ENCODE data around the gene ARMC9. TPM values are rescaled to one million over a fixed set of nuclear protein-coding genes. Genes with fewer than 3 reads are reported as not detected.

The ARMC9 gene
- total RNA-seq, 2 experiments from 2014 or later = 0.50 to 0.55 TPM

- Mint-ChIP-seq H3K27ac (no peak overlapping the region), H3K4me3 (no peak overlapping the region), H3K27me3 (peaks cover 21% of the 10 kb centered on the region), H3K4me1 (peaks cover 12% of the 10 kb centered on the region), H3K36me3 (ENCODE audit: low read depth) (no peaks in the 10 kb centered on the region), H3K9me3 (no peaks in the 10 kb centered on the region)
- DNase-seq = no peak
- ChIA-PET CTCF (interaction anchor here (0.8 kb wide), 1 partner anchor 13 kb away, joined by 3 read pairs; no protein-coding TSS in a partner anchor), POLR2A (no interaction called here)
Observed at GRCh38 chr2:231200805-231201474, 2.5 kb downstream of the ARMC9 start.

- ChIA-PET POLR2A (interaction anchor here (0.6 kb wide), 1 partner anchor 243 kb away, joined by 3 read pairs; no protein-coding TSS in a partner anchor), CTCF (interaction anchor here (0.8 kb wide), 1 partner anchor 14 kb away, joined by 3 read pairs; no protein-coding TSS in a partner anchor)
- Mint-ChIP-seq H3K4me3 (no peak overlapping the region), H3K4me1 (peaks cover 12% of the 10 kb centered on the region), H3K27ac (no peak overlapping the region), H3K9me3 (no peaks in the 10 kb centered on the region), H3K27me3 (peaks cover 19% of the 10 kb centered on the region), H3K36me3 (ENCODE audit: low read depth) (no peaks in the 10 kb centered on the region)
- no peak for DNase-seq
Observed at GRCh38 chr2:231201475-231201814, 3.0 kb downstream of the ARMC9 start.

- POLR2A ChIA-PET = no interaction called here
Observed at GRCh38 chr2:231203087-231203486, 4.7 kb downstream of the ARMC9 start.

GRCh38 chr2:231204146-231204545, 5.7 kb downstream of the ARMC9 start:
- Mint-ChIP-seq H3K27me3 (peaks cover 16% of the 10 kb centered on the region), H3K36me3 (ENCODE audit: low read depth) (no peaks in the 10 kb centered on the region), H3K27ac (no peak overlapping the region), H3K4me3 (no peak overlapping the region), H3K4me1 (peaks cover 2% of the 10 kb centered on the region), H3K9me3 (no peaks in the 10 kb centered on the region)
- ChIA-PET POLR2A (no interaction called here), CTCF (no interaction called here)
- DNase-seq = no peak

More at GRCh38 chr2:231203087-231203486, 4.7 kb downstream of the ARMC9 start:
- DNase-seq = no peak
- H3K9me3 Mint-ChIP-seq = no peaks in the 10 kb centered on the region
- CTCF ChIA-PET = no interaction called here
- no peaks in the 10 kb centered on the region for H3K36me3 Mint-ChIP-seq (ENCODE audit: low read depth)
- H3K4me3 Mint-ChIP-seq = no peak overlapping the region
- H3K27me3 Mint-ChIP-seq = peaks cover 19% of the 10 kb centered on the region
- no peak overlapping the region for H3K27ac Mint-ChIP-seq
- peaks cover 6% of the 10 kb centered on the region for H3K4me1 Mint-ChIP-seq

- CTCF ChIA-PET = interaction anchor here (0.7 kb wide), 1 partner anchor 196 kb away, joined by 3 read pairs; no protein-coding TSS in a partner anchor
- Mint-ChIP-seq H3K4me1 (no peaks in the 10 kb centered on the region), H3K9me3 (no peaks in the 10 kb centered on the region), H3K4me3 (no peak overlapping the region), H3K27me3 (peaks cover 14% of the 10 kb centered on the region), H3K36me3 (ENCODE audit: low read depth) (no peaks in the 10 kb centered on the region), H3K27ac (no peak overlapping the region)
- no peak for DNase-seq
- POLR2A ChIA-PET = no interaction called here
Observed at GRCh38 chr2:231204581-231204980, 6.2 kb downstream of the ARMC9 start.

- POLR2A ChIA-PET = no interaction called here
- H3K4me3 Mint-ChIP-seq = no peak overlapping the region
- CTCF ChIA-PET = no interaction called here
- H3K36me3 Mint-ChIP-seq (ENCODE audit: low read depth) = no peaks in the 10 kb centered on the region
- H3K27me3 Mint-ChIP-seq = no peaks in the 10 kb centered on the region
- DNase-seq = no peak
- no peaks in the 10 kb centered on the region for H3K9me3 Mint-ChIP-seq
- no peaks in the 10 kb centered on the region for H3K4me1 Mint-ChIP-seq
- no peak overlapping the region for H3K27ac Mint-ChIP-seq
Observed at GRCh38 chr2:231207734-231208133, 9.3 kb downstream of the ARMC9 start.

GRCh38 chr2:231210782-231211181, 12.4 kb downstream of the ARMC9 start:
- no peaks in the 10 kb centered on the region for H3K9me3 Mint-ChIP-seq
- H3K27ac Mint-ChIP-seq = no peak overlapping the region
- H3K4me1 Mint-ChIP-seq = no peaks in the 10 kb centered on the region
- ChIA-PET CTCF (no interaction called here), POLR2A (no interaction called here)
- no peaks in the 10 kb centered on the region for H3K36me3 Mint-ChIP-seq (ENCODE audit: low read depth)
- peaks cover 2% of the 10 kb centered on the region for H3K27me3 Mint-ChIP-seq
- no peak overlapping the region for H3K4me3 Mint-ChIP-seq
- no peak for DNase-seq

- Mint-ChIP-seq H3K9me3 (no peaks in the 10 kb centered on the region), H3K27me3 (peaks cover 2% of the 10 kb centered on the region), H3K4me3 (no peak overlapping the region), H3K4me1 (no peaks in the 10 kb centered on the region), H3K27ac (no peak overlapping the region), H3K36me3 (ENCODE audit: low read depth) (no peaks in the 10 kb centered on the region)
- DNase-seq = no peak
- ChIA-PET POLR2A (no interaction called here), CTCF (no interaction called here)
Observed at GRCh38 chr2:231211486-231211885, 13.1 kb downstream of the ARMC9 start.

- ChIA-PET POLR2A (no interaction called here), CTCF (no interaction called here)
- Mint-ChIP-seq H3K4me3 (no peak overlapping the region), H3K36me3 (ENCODE audit: low read depth) (no peaks in the 10 kb centered on the region), H3K9me3 (no peaks in the 10 kb centered on the region), H3K27ac (no peak overlapping the region), H3K27me3 (peaks cover 2% of the 10 kb centered on the region), H3K4me1 (no peaks in the 10 kb centered on the region)
- no peak for DNase-seq
Observed at GRCh38 chr2:231212329-231212845, 14.0 kb downstream of the ARMC9 start.

GRCh38 chr2:231213931-231214642, 15.7 kb downstream of the ARMC9 start:
- no peaks in the 10 kb centered on the region for H3K9me3 Mint-ChIP-seq
- POLR2A ChIA-PET = no interaction called here

GRCh38 chr2:231218366-231218765, 19.9 kb downstream of the ARMC9 start:
- POLR2A ChIA-PET = no interaction called here
- Mint-ChIP-seq H3K27me3 (peaks cover 2% of the 10 kb centered on the region), H3K4me3 (no peak overlapping the region), H3K9me3 (no peaks in the 10 kb centered on the region), H3K4me1 (no peaks in the 10 kb centered on the region), H3K27ac (no peak overlapping the region), H3K36me3 (ENCODE audit: low read depth) (no peaks in the 10 kb centered on the region)
- CTCF ChIA-PET = no interaction called here
- no peak for DNase-seq

More at GRCh38 chr2:231213931-231214642, 15.7 kb downstream of the ARMC9 start:
- peaks cover 2% of the 10 kb centered on the region for H3K27me3 Mint-ChIP-seq
- DNase-seq = no peak
- CTCF ChIA-PET = no interaction called here
- no peak overlapping the region for H3K27ac Mint-ChIP-seq
- H3K36me3 Mint-ChIP-seq (ENCODE audit: low read depth) = no peaks in the 10 kb centered on the region
- H3K4me1 Mint-ChIP-seq = no peaks in the 10 kb centered on the region
- no peak overlapping the region for H3K4me3 Mint-ChIP-seq

GRCh38 chr2:231219289-231219688, 20.9 kb downstream of the ARMC9 start:
- Mint-ChIP-seq H3K27ac (no peak overlapping the region), H3K4me3 (no peak overlapping the region), H3K27me3 (peaks cover 2% of the 10 kb centered on the region), H3K36me3 (ENCODE audit: low read depth) (no peaks in the 10 kb centered on the region), H3K4me1 (no peaks in the 10 kb centered on the region), H3K9me3 (no peaks in the 10 kb centered on the region)
- CTCF ChIA-PET = no interaction called here
- no peak for DNase-seq
- POLR2A ChIA-PET = no interaction called here

- Mint-ChIP-seq H3K9me3 (no peaks in the 10 kb centered on the region), H3K27ac (no peak overlapping the region), H3K36me3 (ENCODE audit: low read depth) (no peaks in the 10 kb centered on the region), H3K27me3 (no peaks in the 10 kb centered on the region), H3K4me1 (no peaks in the 10 kb centered on the region), H3K4me3 (no peak overlapping the region)
- ChIA-PET POLR2A (no interaction called here), CTCF (no interaction called here)
- no peak for DNase-seq
Observed at GRCh38 chr2:231221761-231222160, 23.3 kb downstream of the ARMC9 start.

Data from activated CD4-positive, alpha-beta memory T cell treated with anti-CD3 and anti-CD28 coated beads, Interleukin-2, amount 10 ng/mL, durations not matched to agents 7 days and 5 days (primary cell).